Measurements from ENCODE around the gene WHRN.
A peak's percentile ranks its signal among the peaks of the same experiment; 100 is the strongest.

The WHRN gene

DNA sequence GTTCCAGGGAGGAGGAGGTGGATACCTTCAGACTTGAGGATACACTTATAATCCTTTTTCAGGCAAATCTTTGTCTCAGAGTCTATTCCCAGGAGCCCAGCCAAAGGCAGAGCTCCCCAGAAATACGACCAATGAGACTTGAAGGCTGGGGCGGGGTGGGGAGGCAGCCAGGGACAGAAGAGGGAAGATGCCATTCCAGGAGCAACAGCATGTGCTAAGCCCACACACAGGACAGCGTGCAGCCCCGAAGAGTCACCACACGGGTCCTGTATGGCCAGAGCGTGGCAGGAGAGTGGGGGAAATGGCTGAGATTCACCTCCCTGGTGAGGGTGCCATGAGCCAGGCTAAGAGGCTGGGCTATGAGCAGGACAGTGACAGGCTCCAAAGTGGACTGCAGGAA lies 35.2 kb downstream of the WHRN start:
- DNase-seq, result no peak

DNA sequence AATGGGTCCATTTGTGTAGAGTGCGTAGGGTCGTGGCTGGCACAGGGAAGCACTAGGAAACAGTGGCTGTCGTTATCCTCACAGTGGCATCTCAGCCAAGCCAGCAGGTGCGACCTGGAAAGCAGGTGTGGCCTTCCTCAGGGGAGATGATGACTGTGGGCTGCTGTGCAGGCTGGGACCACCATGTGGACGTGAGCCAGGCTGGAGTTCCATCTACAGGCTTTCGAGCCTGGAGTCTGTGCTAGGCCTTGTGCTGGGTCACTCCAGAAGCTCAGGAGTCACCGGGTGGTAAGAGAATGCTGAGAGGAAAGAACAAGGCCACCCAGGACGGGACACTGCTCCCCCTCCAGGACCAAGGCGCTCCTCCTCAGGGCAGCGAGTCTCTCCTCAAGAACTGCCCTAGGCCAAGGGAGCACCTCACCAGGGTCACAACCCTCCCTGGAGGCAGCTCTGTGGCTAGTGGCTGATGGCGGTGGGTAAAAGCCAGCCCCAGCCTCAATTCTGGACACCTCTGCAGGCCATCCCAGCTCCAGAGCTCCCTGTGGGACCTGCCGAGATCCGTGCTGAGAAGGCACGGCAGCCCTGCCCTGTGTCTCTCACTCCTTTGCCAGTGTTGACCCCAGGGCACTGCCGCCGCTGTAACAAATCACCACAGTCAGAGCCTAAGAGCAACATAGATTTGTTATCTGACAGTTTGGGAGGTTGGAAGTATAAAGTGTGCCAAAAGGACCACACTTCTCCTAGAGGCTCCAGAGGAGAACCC lies 36.0 kb downstream of the WHRN start:
- DNase-seq, result no peak

DNA sequence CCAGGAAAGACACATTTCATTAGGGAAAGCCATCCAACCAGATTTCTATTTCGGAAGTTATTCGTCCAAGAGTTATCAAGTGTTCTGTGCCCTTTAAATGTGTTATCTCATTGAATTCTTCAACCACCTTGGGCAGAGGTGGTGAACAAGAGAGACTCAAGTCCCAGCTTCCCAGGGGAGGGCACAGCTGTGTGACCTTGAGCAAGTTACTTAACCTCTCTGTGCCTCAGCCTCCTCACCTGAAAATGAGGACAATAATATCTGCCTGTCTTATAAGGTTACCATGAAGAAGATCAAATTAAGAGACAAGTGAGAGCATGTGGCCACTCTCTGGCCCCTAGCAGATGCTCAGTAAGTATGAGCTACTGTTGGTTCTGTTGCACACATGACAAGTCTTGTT lies 37.4 kb downstream of the WHRN start:
- DNase-seq, result no peak

DNA sequence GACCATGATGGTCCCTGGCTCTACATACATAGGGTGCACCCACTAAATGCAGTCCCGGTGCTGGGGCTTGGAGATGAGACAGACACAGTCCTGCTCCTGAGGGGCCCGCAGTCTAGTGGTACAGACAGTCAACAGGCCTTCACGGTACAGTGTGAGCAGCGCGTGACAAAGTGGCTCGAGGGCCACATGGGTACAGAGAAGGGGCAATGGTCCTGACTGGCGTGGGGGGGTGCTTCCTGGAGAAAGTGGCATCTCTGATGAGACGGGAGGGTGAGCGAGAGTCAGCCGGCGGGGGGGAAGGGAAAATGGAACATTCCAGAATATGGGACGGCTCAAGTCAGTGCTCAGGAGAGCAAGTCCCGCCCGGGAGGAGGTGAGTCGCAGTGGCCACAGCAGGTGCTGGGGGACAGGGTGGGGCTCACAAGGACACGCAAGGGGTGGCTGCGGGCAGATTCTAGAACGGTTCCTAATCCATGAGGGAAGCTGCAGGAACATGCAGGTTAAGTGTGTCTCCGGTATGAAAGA lies 38.0 kb downstream of the WHRN start:
- no peak for DNase-seq

DNA sequence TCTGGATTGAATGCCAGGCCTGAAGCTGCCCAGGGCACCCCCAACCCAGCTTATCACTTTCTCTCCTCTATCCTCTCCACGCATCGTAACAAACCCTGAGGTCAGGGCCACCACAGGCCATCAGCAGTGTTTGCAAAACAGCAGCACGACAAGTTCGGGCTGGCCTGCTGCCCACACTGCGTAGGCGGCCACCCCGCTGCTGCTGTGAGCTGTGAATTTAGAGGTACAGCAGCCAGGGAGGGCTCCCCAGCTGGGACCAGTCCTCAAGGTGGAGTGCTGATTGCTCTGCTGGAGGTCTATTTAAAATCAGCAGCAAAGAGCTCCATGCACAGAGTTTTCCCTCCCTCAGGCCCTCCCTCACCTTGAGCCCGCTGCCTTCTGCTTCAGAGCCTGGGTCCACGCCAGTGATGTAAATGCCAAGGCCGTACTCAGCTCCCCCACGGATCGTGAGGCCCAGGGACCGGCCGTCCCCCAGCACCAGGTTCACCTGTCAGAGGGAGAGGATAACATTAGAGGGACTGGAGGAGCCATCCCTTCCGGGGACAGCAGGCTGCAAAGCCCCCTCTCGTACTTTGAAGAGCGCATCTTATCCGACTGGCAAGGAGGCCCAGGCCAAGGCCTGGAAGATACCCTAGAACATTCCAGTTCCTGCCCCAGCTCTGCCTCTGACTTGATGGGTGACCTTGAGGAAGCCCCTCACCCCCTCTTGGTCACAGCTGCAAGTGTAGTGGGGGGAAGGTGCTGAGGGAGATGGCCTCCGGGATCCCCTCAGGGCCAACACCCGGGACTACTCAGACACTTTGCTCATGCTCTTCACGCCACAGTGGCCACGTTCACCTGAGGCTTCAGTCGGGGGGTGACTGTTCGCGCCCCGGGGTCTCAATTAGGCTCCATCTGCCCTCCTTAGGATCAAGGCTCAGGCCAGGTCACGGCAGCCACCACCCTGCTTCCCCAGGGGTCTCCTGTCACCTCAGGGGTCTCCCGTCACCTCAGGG lies 39.1 kb downstream of the WHRN start:
- DNase-seq, result no peak

DNA sequence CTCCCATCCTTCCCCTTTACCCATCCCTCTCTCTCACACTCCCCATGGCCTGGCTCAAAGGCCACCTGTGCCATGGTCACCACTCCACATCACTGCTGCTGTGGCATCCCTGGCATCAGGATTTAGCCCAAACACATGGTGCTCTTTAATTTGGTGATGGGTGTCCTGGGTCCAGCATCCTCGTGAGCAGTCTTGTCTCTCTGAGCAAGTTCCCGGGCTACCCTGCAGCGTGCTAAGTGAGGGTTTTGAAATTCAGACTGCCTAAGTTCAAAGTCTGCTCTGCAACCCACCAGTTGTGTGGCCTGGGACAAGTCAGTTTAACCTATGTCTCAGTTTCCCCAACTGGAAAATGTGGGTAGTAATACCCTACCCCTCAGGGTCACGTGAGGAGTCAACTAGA lies 39.9 kb downstream of the WHRN start:
- no peak for DNase-seq

DNA sequence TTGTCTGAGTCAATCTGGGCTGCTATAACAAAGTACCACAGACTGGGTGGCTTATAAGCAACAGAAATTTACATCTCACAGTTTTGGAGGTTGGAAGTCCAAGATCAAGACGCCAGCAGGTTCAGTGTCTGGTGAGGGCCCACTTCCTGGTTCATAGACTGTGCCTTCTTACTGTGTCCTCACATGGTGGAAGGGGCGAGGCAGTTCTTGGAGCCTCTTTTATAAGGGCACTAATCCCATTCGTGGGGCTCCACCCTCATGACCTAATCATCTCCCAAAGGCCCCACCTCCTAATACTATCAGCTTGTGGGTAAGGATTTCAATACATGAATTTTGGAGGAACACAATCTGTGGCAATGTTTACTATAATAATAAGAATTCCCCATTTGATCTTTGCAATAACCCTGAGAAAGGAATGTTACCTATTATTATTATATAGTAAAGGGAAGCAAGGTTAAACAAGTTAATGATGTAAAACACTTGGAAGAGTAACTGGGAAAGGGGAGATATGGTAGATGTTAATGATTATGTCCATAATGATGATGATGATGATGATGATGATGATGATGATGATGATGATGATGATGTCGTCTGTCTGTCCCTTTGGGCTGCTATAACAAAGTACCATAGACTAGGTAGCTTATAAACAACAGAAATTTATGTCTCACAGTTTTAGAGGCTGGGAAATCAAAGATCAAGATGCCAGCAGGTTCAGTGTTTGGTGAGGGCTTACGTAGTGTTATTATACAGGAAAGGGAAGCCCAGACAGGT lies 40.8 kb downstream of the WHRN start:
- DNase-seq, result no peak

DNA sequence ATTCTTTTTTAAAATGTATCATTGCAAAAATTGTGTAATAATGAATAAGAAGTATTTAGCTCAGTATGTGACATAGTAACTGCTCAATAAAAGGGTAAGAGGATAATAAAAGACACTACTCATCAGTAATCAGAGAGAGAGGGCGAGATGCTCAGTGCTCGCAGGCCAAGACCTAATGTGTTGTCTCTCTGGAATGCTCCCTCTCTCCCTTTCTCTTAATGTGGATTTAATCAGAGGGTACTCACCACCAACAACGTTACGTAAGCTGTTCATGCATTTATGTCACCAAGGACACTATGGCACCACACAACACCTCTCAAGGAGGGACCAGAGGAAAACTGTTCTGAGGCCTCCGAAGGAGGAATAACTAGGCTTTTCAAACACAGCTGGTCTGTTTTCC lies 42.5 kb downstream of the WHRN start:
- no peak for DNase-seq

DNA sequence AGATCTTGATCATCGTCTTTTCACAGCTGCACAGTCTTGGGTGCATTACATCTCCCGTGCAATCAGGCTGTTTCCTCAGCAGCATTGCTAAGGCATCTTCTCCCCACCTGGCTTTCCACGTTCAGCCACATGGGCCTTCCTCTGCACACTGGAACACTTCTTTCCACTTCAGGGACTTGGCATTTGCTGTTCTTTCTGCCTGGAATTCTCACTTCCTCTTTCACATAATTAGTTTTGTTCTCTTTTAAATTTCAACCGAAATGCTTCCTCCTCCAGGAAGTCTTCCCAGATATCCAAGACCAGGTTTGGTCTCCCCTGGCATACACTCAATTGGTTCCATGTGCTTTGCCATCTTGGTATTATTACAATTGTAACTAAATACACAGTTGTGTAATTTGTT lies 43.8 kb downstream of the WHRN start:
- no peak for DNase-seq

DNA sequence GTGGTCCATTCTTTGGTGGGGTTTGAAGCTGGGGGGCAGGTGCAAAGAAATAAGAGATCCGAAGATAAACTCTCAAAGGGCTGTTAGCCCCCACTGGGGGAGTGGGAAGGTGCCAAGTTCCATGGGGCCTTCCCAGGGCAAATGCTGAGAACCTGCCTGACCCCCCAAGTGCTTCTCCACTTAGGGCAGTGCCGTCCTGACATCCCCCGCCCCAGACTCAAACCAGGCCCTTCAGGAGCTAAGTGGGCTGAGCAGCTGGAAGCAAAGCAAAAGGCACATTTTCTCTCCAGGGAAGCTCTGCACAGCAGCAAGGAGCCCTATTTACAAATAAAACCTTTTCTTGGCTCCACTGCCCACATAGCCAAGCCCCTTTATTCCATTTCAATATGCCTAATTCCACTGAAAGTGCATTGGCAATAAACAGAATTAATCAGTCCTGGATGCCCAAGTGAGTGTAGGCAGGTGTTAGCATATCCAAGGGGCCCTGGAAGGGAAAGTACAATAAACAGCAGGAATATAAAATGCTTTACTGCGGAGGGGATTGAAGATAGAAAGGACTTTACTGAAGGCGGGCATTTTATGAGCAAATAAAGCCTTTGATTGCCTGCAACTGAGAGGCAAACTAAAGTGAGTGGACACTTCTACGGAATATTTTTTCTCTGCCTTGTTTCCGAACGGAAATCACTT lies 44.6 kb downstream of the WHRN start:
- no peak for DNase-seq

DNA sequence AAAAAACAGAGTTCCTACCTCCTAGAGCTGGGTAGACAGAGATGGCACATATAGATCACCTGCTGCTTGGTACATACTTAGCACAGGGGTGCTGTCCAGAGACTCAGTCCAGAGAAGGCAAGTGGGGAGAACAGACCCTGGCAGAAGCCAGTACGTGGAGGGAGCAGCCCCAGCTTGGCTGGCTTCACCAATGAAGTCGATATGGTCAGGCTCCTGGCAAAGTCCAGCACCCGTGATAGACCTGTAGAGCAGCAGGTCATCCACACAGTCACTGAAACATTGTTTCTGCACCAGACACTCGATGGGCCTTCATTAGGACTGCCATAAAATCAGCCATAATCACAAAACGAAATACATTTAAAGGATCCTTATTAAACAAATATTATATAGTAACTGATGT lies 45.8 kb downstream of the WHRN start:
- DNase-seq, result no peak

DNA sequence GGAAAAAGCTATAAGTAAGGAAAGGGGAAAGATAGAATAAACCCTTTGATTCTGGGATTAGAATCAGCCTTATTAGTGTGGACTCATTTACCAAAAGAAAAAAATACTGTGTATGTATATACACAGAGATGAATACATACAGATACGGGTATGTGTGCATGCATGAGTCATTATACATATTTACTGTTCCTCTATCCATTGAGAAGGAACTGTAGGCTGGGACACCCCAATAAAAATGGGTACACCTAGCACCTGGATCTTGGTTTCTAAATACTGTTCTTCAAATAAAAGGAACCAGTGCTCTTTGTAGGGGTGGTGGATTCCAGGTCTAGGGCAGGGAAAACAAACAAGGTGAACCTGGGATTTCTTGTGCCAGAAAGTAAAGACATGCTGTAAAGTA lies 48.3 kb downstream of the WHRN start:
- DNase-seq, result no peak

DNA sequence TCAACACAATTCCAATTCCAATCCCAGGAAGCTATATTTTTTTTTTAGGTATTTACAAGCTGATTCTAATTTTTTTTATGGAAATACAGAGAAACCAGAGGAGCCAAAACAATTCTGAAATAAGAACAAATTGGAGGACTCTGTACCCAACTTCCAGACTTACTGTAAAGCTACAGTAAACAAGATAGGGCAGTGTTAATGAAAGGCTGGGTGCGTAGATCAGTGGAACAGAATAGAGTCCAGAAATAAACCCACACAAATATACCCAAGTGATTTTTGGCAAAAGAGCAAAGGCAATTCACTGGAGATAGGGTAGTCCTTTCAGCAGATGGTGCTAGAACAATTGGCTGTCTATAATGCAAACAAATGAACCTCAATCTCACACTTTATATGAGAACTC lies 50.6 kb downstream of the WHRN start:
- no peak for DNase-seq

DNA sequence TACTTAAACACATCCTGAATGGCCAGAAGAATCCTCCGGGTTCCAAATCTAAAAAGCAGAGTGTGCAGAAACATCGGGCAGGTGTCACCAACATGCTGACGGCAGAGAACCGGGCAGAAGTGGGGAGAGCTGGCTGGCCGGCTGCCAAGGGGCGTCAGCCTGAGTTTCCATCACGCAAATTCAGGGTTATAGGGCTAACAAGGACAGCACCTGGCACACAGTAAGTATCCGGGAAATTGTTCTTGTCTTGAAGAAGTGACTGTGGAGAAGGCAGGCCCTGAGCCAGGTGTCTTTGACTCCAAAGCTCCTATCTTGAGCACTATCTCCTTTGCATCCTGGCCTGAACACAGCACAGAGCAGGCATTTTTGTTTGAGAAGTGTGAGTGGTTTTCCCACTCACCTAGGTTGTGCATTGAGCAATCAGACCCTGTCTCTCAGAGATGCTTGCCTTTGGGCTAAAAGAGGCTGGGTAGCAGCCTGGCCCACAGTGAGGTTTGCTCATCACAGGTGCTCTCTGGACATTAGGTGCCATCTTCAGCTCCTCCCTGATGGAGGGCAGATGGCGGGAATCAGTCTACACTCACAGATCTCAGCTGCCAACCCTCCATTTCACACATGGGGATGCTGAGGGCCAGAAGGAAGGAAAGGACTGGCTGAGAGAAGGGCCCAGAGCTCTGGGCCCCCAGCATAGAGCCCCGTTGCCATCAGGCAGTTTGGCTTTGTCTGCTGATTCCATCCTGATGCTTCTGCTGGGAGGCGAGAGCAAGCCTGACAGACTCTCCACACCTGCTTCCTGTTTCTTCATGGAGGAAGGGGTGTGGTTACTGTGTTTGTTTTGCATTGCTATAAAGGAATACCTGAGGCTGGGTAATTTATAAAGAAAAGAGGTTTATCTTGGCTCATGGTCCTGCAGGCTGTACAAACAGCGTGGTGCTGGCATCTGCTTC lies 52.8 kb downstream of the WHRN start:
- DNase-seq, result peak; percentile 52

DNA sequence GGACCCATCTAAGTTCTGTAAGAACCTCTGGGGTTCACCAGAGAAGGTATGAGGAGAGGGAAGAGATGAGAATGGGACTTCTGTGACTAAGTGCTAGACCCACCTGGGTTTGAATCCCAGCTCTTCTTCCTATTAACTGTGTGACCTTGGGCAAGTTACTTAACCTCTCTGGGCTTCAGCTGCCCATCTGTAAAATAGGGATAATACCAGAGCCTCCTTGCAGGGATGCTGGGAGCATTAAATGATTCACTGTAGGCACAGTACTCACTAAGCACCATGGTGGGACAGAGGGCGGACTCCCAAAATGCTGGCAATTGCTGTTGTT lies 53.6 kb downstream of the WHRN start:
- DNase-seq, result no peak

DNA sequence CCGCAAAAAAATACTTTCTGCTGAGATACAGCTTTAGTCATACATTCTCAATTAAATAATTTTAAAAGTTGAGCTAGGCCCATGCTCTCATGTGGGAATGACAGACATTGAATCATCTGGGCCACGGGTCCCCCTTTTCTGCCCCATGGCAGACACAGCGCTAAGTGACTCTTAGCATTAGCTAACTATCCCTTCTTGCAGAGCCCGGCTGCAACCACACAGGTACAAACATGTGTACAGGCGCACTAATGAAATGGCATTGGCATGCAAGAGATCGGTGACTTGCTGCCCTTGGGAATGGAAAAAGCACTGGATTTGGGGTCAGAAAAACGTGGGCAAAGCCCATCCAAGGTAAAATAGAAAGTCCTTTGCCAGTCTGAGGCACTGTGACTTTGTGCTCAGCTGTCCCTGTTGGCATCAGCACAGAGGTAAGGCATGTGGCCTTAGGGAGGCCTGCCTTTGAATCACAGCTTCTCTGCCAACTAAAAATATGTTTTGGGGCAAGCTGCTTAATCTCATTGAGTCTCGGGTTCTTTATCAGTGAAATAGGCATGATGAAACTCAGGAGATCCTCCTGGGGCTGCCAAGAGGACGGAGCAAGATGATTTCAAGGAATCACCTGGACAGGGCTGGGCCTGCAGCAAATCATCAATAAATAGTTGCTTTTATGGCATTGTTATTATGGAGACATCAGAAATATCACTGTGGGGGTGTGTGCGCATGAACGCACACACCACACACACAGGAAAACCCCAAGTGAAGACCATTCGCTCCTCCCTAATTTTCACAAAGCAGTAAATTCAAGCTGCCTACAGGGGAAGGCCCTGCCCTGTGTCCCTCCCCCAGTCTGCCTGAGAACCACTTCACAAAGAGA lies 54.2 kb downstream of the WHRN start:
- peak; percentile 44 for DNase-seq

DNA sequence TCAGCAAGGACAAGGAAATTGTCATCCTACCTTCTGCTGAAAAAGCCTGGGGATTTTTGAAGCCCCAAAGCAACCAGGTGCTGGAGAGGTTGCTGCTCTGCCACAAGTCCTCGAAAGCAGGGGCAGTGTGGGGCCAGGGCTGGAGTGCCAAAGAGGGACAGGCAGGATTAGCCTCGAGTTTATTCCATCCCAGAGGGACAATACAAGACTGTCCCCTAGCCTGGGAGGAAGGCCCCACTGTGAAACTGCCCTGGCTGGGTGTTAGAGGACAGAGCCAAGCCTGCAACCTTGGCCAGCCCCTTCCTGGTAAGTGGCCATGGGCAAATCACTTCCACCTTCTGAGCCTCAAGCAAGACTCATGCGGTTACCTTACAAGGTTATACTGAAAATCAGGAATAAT lies 55.1 kb downstream of the WHRN start:
- no peak for DNase-seq

DNA sequence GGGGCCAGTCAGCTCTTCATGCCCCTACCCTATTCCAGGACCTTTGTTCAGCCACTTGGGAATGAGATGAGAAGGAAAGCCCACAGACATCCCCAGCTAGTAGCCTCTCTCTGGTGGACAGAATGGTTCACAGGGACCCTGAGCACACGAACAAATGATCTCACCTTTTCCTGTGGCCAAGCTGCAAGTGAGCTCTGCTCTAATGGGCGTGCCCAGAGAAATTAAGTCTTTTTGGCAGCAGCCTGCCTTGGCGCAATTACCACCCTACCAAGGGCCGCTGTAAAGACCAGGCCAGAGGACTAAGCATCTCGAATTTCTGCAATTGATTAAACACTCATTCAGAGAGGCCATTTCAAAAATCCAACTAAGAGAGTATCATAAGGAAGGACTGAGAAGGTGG lies 56.0 kb downstream of the WHRN start:
- no peak for DNase-seq

DNA sequence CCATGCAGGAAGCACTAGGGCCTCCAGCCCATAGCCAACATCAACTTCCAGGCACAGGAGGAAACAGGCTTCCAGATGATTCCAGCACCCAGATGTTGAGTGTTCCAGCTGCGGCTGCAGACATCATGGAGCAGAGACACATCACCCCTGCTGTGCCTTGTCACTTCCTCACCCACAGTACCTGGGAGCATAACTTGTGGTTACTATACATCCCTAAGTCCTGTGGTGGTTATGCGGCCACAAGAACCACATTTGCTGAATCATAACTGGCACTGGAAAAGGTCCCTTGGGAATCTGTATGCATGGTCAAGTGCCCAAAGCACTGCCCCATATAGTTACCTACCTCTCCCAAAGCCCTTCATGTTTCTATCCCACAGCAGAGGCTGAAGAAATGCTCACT lies 56.6 kb downstream of the WHRN start:
- no peak for DNase-seq

DNA sequence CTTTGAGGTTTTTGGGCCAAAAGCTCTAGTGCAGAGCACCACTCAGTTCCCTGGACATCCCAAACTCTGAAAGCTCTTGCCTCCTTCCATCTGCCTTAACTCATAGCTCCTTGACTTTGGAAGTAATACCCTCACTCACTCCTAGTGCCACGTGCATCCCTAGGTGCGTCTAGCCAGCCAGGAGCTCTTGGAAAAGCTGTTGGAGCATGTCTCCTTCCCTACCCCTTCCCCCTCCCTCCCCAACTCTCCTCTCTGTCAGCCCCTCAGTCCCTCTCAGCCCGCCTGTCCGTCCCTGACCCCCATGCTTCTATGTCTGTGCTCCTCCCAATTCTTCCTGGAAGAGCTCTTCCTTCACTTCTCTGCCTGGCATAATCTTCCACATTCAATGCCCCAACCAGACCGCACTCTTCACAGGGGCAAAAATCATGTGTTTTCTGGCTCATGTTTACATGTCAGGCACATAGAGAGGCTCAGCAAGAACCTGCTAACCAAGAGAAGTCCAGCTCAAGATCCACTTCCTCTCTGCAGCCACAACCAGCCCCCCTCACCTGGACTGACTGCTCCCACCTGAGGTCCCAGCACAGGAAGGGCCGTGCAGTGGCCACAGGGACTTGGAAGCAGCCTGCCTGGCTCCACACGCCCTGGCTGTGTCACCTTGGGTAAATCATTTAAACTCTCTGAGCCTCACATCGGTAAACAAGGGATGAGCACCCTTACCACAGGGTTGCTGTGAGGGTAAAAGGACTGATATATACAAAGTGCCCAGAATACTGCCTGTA lies 58.4 kb downstream of the WHRN start:
- no peak for DNase-seq
